ENCODE results near the gene KRTAP4-7.
"Not testable (repeated sequence)": the region's sequence is repeated elsewhere in the genome, so short reads cannot be mapped to it uniquely, and the experiment has no call there.

Gene KRTAP4-7

GRCh38 chr17:41073676-41074075 lies 10.3 kb upstream of the KRTAP4-7 start:
- no peak overlapping the region for H3K4me3 ChIP-seq (ENCODE audit: low read depth, low read length)
- H3K79me1 ChIP-seq (ENCODE audit: low read length) = no peaks in the 10 kb centered on the region
- H2AFZ ChIP-seq (ENCODE audit: insufficient read depth, low read length, poor library complexity) = no peak overlapping the region
- DNase-seq = no peak
- no peak overlapping the region for H4K91ac ChIP-seq (ENCODE audit: low read depth, low read length)
- H3K14ac ChIP-seq (ENCODE audit: low read length) = no peak overlapping the region
- no CpG with 5 or more reads among the region's 2 CpGs for WGBS (ENCODE audit: extremely low coverage, insufficient coverage, insufficient read length)
- H2AK5ac ChIP-seq (ENCODE audit: low read length) = no peak overlapping the region
- H2BK120ac ChIP-seq (ENCODE audit: insufficient read depth, low read length, poor library complexity) = no peak overlapping the region
- no peak overlapping the region for H2BK5ac ChIP-seq (ENCODE audit: low read depth, low read length, poor library complexity)
- no peak overlapping the region for H3K4me2 ChIP-seq (ENCODE audit: low read length)
- H3K27ac ChIP-seq (ENCODE audit: low read depth, low read length) = no peak overlapping the region
- H3K9ac ChIP-seq (ENCODE audit: low read length) = no peak overlapping the region
- H4K8ac ChIP-seq (ENCODE audit: low read depth, low read length) = no peak overlapping the region
- H4K12ac ChIP-seq (ENCODE audit: low read depth, low read length) = no peak overlapping the region
- no peak overlapping the region for H3K18ac ChIP-seq (ENCODE audit: low read length)
- no peaks in the 10 kb centered on the region for H3K79me2 ChIP-seq (ENCODE audit: control insufficient read depth, insufficient read depth, low read length, poor library complexity)
- no peak overlapping the region for H2BK12ac ChIP-seq (ENCODE audit: low read length)
- H3K23ac ChIP-seq (ENCODE audit: low read length) = no peak overlapping the region
- H3K4me1 ChIP-seq (ENCODE audit: control insufficient read depth in 1 of 2, insufficient read depth in 2 of 2, low read length in 2 of 2) = no peaks in the 10 kb centered on the region
- no peak overlapping the region for H3K4ac ChIP-seq (ENCODE audit: low read depth, low read length)
- H3K27me3 ChIP-seq (ENCODE audit: insufficient read depth, low read length) = no peaks in the 10 kb centered on the region
- no peaks in the 10 kb centered on the region for H3K9me3 ChIP-seq (ENCODE audit: insufficient read depth, low read depth, low read length)
- no peaks in the 10 kb centered on the region for H3K36me3 ChIP-seq (ENCODE audit: control insufficient read depth in 1 of 2, insufficient read depth in 2 of 2, low read length in 2 of 2)

DNA sequence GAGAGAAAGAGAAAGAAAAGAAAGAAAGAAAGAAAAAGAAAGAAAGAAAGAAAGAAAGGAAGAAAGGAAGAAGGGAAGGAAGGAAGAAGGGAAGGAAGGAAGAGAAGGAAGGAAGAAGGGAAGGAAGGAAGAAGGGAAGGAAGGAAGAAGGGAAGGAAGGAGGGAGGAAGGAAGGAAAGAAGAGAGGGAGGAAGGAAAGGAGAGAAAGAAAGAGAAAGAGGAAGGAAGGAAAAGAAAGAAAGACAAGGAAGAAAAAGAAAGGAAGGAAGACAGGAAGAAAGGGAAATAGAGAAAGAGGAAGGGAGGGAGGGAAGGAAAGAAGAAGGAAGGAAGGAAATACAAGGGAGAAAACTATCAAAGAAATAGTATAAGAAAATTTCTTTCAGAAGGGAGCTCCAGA lies 7.2 kb upstream of the KRTAP4-7 start:
- Histone ChIP-seq H3K4me2 (ENCODE audit: low read length) (no peak overlapping the region), H3K36me3 (ENCODE audit: control insufficient read depth in 1 of 2, insufficient read depth in 2 of 2, low read length in 2 of 2) (no peaks in the 10 kb centered on the region), H4K8ac (ENCODE audit: low read depth, low read length) (no peak overlapping the region), H3K27me3 (ENCODE audit: insufficient read depth, low read length) (no peaks in the 10 kb centered on the region), H3K23ac (ENCODE audit: low read length) (no peak overlapping the region), H3K9me3 (ENCODE audit: insufficient read depth, low read depth, low read length) (no peaks in the 10 kb centered on the region), H3K79me2 (ENCODE audit: control insufficient read depth, insufficient read depth, low read length, poor library complexity) (no peaks in the 10 kb centered on the region), H3K14ac (ENCODE audit: low read length) (no peak overlapping the region), H2AK5ac (ENCODE audit: low read length) (no peak overlapping the region), H3K79me1 (ENCODE audit: low read length) (no peaks in the 10 kb centered on the region), H3K4me1 (ENCODE audit: control insufficient read depth in 1 of 2, insufficient read depth in 2 of 2, low read length in 2 of 2) (no peaks in the 10 kb centered on the region), H4K12ac (ENCODE audit: low read depth, low read length) (no peak overlapping the region), H3K4ac (ENCODE audit: low read depth, low read length) (no peak overlapping the region), H2BK120ac (ENCODE audit: insufficient read depth, low read length, poor library complexity) (no peak overlapping the region), H3K27ac (ENCODE audit: low read depth, low read length) (no peak overlapping the region), H2AFZ (ENCODE audit: insufficient read depth, low read length, poor library complexity) (no peak overlapping the region), H3K18ac (ENCODE audit: low read length) (no peak overlapping the region), H4K91ac (ENCODE audit: low read depth, low read length) (no peak overlapping the region), H3K9ac (ENCODE audit: low read length) (no peak overlapping the region), H2BK12ac (ENCODE audit: low read length) (no peak overlapping the region), H3K4me3 (ENCODE audit: low read depth, low read length) (no peak overlapping the region), H2BK5ac (ENCODE audit: low read depth, low read length, poor library complexity) (no peak overlapping the region)
- DNase-seq = no peak

DNA sequence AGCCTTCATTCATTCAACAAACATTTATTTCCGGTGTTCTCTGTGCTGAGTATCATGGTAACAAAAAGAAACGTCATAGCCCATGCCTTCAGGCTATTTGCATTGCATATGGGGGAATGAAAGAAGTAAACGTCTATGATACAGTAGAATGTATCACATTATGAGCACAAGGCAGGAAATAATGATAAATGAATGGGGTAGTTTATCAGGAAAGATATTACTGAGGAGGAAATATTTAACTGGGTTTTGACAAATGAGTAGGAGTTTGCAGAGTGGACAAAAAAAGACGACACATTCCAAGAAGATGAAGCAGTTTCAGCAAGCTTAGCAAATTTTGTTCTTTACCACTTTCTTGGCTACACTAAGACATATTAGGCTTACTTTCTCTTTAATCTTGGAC lies 1.3 kb upstream of the KRTAP4-7 start:
- Histone ChIP-seq H4K91ac (ENCODE audit: low read depth, low read length) (no peak overlapping the region), H3K18ac (ENCODE audit: low read length) (no peak overlapping the region), H3K4ac (ENCODE audit: low read depth, low read length) (no peak overlapping the region), H2AK5ac (ENCODE audit: low read length) (no peak overlapping the region), H3K4me1 (ENCODE audit: control insufficient read depth in 1 of 2, insufficient read depth in 2 of 2, low read length in 2 of 2) (no peaks in the 10 kb centered on the region), H3K23ac (ENCODE audit: low read length) (no peak overlapping the region), H3K4me2 (ENCODE audit: low read length) (no peak overlapping the region), H3K79me1 (ENCODE audit: low read length) (no peaks in the 10 kb centered on the region), H2AFZ (ENCODE audit: insufficient read depth, low read length, poor library complexity) (no peak overlapping the region), H2BK12ac (ENCODE audit: low read length) (no peak overlapping the region), H3K9ac (ENCODE audit: low read length) (no peak overlapping the region), H2BK120ac (ENCODE audit: insufficient read depth, low read length, poor library complexity) (no peak overlapping the region), H3K9me3 (ENCODE audit: insufficient read depth, low read depth, low read length) (no peaks in the 10 kb centered on the region), H4K8ac (ENCODE audit: low read depth, low read length) (no peak overlapping the region), H3K14ac (ENCODE audit: low read length) (no peak overlapping the region), H3K27ac (ENCODE audit: low read depth, low read length) (no peak overlapping the region), H3K27me3 (ENCODE audit: insufficient read depth, low read length) (no peaks in the 10 kb centered on the region), H4K12ac (ENCODE audit: low read depth, low read length) (no peak overlapping the region), H3K4me3 (ENCODE audit: low read depth, low read length) (no peak overlapping the region), H3K79me2 (ENCODE audit: control insufficient read depth, insufficient read depth, low read length, poor library complexity) (no peaks in the 10 kb centered on the region), H3K36me3 (ENCODE audit: control insufficient read depth in 1 of 2, insufficient read depth in 2 of 2, low read length in 2 of 2) (no peaks in the 10 kb centered on the region), H2BK5ac (ENCODE audit: low read depth, low read length, poor library complexity) (no peak overlapping the region)
- no CpG with 5 or more reads among the region's 4 CpGs for WGBS (ENCODE audit: extremely low coverage, insufficient coverage, insufficient read length)
- DNase-seq = peak; percentile 38 to 70

DNA sequence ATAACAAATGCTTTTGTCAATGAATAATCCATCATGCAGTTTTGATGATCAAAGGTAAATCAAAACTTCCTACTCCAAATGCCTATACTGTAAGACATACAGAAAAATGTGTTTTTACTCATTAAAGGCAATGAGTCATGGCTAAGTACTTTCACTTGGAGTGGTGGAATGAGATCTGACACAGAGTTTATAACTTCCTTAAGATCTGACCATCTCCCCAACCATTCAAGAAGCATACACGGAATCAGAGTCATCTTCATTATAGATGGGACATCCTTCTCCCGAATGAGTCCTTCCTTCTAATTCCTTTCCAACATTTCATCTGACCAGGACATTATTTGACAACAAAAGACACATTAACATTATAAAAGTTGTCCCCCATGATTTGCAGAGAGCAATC lies 523 bp upstream of the KRTAP4-7 start:
- not testable (repeated sequence) for H3K27ac ChIP-seq (ENCODE audit: low read depth, low read length); H3K23ac ChIP-seq (ENCODE audit: low read length); H2AFZ ChIP-seq (ENCODE audit: insufficient read depth, low read length, poor library complexity); H4K91ac ChIP-seq (ENCODE audit: low read depth, low read length); H3K9me3 ChIP-seq (ENCODE audit: insufficient read depth, low read depth, low read length); H3K9ac ChIP-seq (ENCODE audit: low read length); H3K4ac ChIP-seq (ENCODE audit: low read depth, low read length); H3K4me1 ChIP-seq (ENCODE audit: control insufficient read depth in 1 of 2, insufficient read depth in 2 of 2, low read length in 2 of 2); H2BK5ac ChIP-seq (ENCODE audit: low read depth, low read length, poor library complexity); H2BK12ac ChIP-seq (ENCODE audit: low read length); H4K8ac ChIP-seq (ENCODE audit: low read depth, low read length); H3K4me3 ChIP-seq (ENCODE audit: low read depth, low read length); H4K12ac ChIP-seq (ENCODE audit: low read depth, low read length); H3K79me2 ChIP-seq (ENCODE audit: control insufficient read depth, insufficient read depth, low read length, poor library complexity); H3K4me2 ChIP-seq (ENCODE audit: low read length); H2BK120ac ChIP-seq (ENCODE audit: insufficient read depth, low read length, poor library complexity); H3K18ac ChIP-seq (ENCODE audit: low read length); H3K79me1 ChIP-seq (ENCODE audit: low read length); H3K27me3 ChIP-seq (ENCODE audit: insufficient read depth, low read length); H3K14ac ChIP-seq (ENCODE audit: low read length); H2AK5ac ChIP-seq (ENCODE audit: low read length); H3K36me3 ChIP-seq (ENCODE audit: control insufficient read depth in 1 of 2, insufficient read depth in 2 of 2, low read length in 2 of 2)
- WGBS (ENCODE audit: extremely low coverage, insufficient coverage, insufficient read length) = no CpG with 5 or more reads among the region's 2 CpGs
- peak in 1 of 2 donors; percentile 44 for DNase-seq
